HG03442 (cell line): ENCODE data around the gene UBA1.

ENCODE experiments used
- ATAC-seq: cut with Tn5 transposase; IDR thresholded peaks from one replicate; pipeline ENCODE4 v1.9.1; 2021; ENCODE audit warnings: mild to moderate bottlenecking, moderate library complexity; ENCODE audit not compliant: unreplicated experiment

UBA1 gene

GRCh38 chrX:47169726-47170515, 23.7 kb upstream of the UBA1 start:
- no peak for ATAC-seq

- ATAC-seq: no peak
These were observed 22.6 kb upstream of the UBA1 start for GRCh38 chrX:47170861-47171692.

GRCh38 chrX:47171996-47172395, 21.6 kb upstream of the UBA1 start:
- ATAC-seq: no peak

GRCh38 chrX:47172549-47172948, 21.1 kb upstream of the UBA1 start:
- ATAC-seq: no peak

GRCh38 chrX:47172971-47173792, 20.4 kb upstream of the UBA1 start:
- ATAC-seq: no peak

- ATAC-seq: no peak
These were observed 19.3 kb upstream of the UBA1 start for GRCh38 chrX:47174376-47174775.

- no peak for ATAC-seq
These were observed 18.6 kb upstream of the UBA1 start for GRCh38 chrX:47174846-47175587.

GRCh38 chrX:47175588-47175980, 18.0 kb upstream of the UBA1 start:
- ATAC-seq: no peak

GRCh38 chrX:47176101-47176740, 17.4 kb upstream of the UBA1 start:
- ATAC-seq: no peak

GRCh38 chrX:47177079-47177478, 16.6 kb upstream of the UBA1 start:
- no peak for ATAC-seq

GRCh38 chrX:47178337-47178736, 15.3 kb upstream of the UBA1 start:
- ATAC-seq: no peak

GRCh38 chrX:47179221-47179927, 14.3 kb upstream of the UBA1 start:
- no peak for ATAC-seq

- no peak for ATAC-seq
These were observed 13.7 kb upstream of the UBA1 start for GRCh38 chrX:47179928-47180255.

GRCh38 chrX:47180346-47180745, 13.3 kb upstream of the UBA1 start:
- no peak for ATAC-seq

- no peak for ATAC-seq
These were observed 12.3 kb upstream of the UBA1 start for GRCh38 chrX:47181301-47181700.

GRCh38 chrX:47182106-47182700, 11.4 kb upstream of the UBA1 start:
- ATAC-seq: no peak

GRCh38 chrX:47184486-47184885, 9.1 kb upstream of the UBA1 start:
- ATAC-seq: no peak

GRCh38 chrX:47185241-47185640, 8.4 kb upstream of the UBA1 start:
- ATAC-seq: no peak

- no peak for ATAC-seq
These were observed 7.4 kb upstream of the UBA1 start for GRCh38 chrX:47186096-47186740.
